HFF-Myc (cell line): ENCODE measurements around the gene TBC1D16.

Experiments used
- DNase-seq: peaks from one replicate; pipeline ENCODE4 v3.0.0-alpha.2; 2011; ENCODE audit warnings: low read depth; ENCODE audit errors: extremely low read depth
- H3K4me3 ChIP-seq: replicated peaks from 2 replicates; pipeline ENCODE4 v1.5.1; 2011; ENCODE audit warnings: low read depth, mild to moderate bottlenecking, control low read depth, low read length
- CTCF ChIP-seq: IDR thresholded peaks from 2 replicates; pipeline ENCODE4 v1.5.1; 2012; ENCODE audit warnings: mild to moderate bottlenecking, low read depth, low read length, control low read depth; ENCODE audit errors: missing control alignments

Gene TBC1D16

GRCh38 chr17:79931817-79932309, 103.8 kb downstream of the TBC1D16 start:
- no peak for TF ChIP-seq CTCF
- H3K4me3 ChIP-seq: no peak overlapping the region
- DNase-seq: no peak

- TF ChIP-seq CTCF: no peak
- no peak overlapping the region for H3K4me3 ChIP-seq
- no peak for DNase-seq
These were observed 104.5 kb downstream of the TBC1D16 start for GRCh38 chr17:79930877-79931816.

- no peak for TF ChIP-seq CTCF
- H3K4me3 ChIP-seq: peak overlapping the region; percentile 7; the same call in 1 of the 2 replicates
- no peak for DNase-seq
These were observed 105.4 kb downstream of the TBC1D16 start for GRCh38 chr17:79930062-79930876.

GRCh38 chr17:79929257-79930061, 106.2 kb downstream of the TBC1D16 start:
- no peak for TF ChIP-seq CTCF
- DNase-seq: no peak
- no peak overlapping the region for H3K4me3 ChIP-seq

GRCh38 chr17:79928502-79929256, 107.0 kb downstream of the TBC1D16 start:
- no peak for TF ChIP-seq CTCF
- DNase-seq: no peak
- H3K4me3 ChIP-seq: no peak overlapping the region
